ENCODE measurements around the gene RRP9. TPM values are rescaled to one million over a fixed set of nuclear protein-coding genes. Genes with fewer than 3 reads are reported as not detected.

RRP9 gene
- total and polyA plus RNA-seq, 2 donors (not counting 1 experiment from before 2014, with no cell fraction given): 16.7 to 21.9 TPM

DNA sequence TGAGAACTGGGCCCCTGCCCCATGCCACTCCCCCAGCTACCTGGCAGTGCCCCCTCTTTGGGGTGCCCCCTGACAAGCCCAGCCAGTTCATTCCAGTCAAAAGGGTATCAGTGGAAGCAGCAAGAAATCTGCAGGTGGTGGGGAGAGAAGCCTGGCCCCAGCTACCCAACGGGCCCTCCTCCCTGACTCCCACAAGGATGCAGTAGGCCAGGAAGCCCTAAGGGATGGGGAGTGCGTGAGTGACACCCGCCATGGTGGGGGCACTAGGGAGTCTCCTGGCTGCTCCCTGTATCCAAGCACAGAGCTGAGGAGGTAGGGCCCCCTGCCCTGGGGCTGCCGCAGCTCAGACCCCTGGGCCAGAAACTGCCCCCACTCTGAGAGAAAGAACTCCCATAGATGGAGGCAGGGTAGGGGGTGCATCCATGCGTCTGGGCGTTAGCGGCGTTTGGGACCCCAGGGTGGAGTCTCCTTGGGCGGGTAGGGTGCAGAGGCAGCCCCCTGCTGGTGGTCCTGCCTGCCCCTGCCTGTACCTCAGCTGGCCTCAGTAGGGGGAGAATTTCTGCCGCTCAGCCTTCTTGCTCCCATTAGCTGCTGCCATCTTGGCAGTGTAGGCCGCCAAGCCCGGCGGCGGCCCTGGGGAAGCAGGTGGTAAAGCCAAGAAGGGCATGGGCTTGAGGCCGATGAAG is 16.0 kb upstream of the RRP9 start:
- H3K9me3 Mint-ChIP-seq (ENCODE audit: insufficient read depth): no peaks in the 10 kb centered on the region
- H3K4me3 Mint-ChIP-seq: no peak overlapping the region
- POLR2A ChIA-PET: interaction anchor here (0.8 kb wide), 1 partner anchor 16 kb away, joined by 7 read pairs; the partner anchor contains the start of gene ABHD14B
- Histone ChIP-seq H3K9me3 (ENCODE audit: control extremely low read depth in 1 of 3, control insufficient read depth in 2 of 3, insufficient read depth in 1 of 3, low read length in 2 of 3) (peaks cover 0 to 6% (median 0%) of the 10 kb centered on the region in 3 donors), H3K4me1 (ENCODE audit: control insufficient read depth in 2 of 2, insufficient read depth in 2 of 2, low read length in 2 of 2) (peaks cover 7 to 10% of the 10 kb centered on the region in 2 donors), H3K4me2 (replicated peaks; ENCODE audit: low read depth, low read length, poor library complexity, severe bottlenecking) (no peak overlapping the region), H3K4me3 (ENCODE audit: control extremely low read depth in 1 of 5, extremely low read depth in 1 of 5, insufficient read depth in 1 of 5, low read depth in 2 of 5, low read length in 4 of 5) (no peak overlapping the region), H3K27me3 (replicated peaks in 1 of 4; ENCODE audit: control extremely low read depth in 1 of 4, control insufficient read depth in 3 of 4, insufficient read depth in 4 of 4, low read length in 3 of 4) (peaks cover 0 to 27% (median 15%) of the 10 kb centered on the region in 4 experiments), H3K36me3 (replicated peaks in 1 of 2; ENCODE audit: control extremely low read depth in 1 of 2, control insufficient read depth in 1 of 2, extremely low read depth in 1 of 2, insufficient read depth in 2 of 2, low read length in 1 of 2) (no peaks in the 10 kb centered on the region), H3K27ac (ENCODE audit: low read length in 2 of 2) (no peak overlapping the region), H4K20me1 (ENCODE audit: control insufficient read depth, insufficient read depth, low read length, poor library complexity, severe bottlenecking) (no peaks in the 10 kb centered on the region), H3K9ac (ENCODE audit: low read length) (no peak overlapping the region), H3K79me2 (ENCODE audit: control insufficient read depth, insufficient read depth, low read length) (no peaks in the 10 kb centered on the region), H2AFZ (ENCODE audit: insufficient read depth, low read depth, low read length, poor library complexity, severe bottlenecking) (no peak overlapping the region)
- no peak for DNase-seq
- H3K4me1 Mint-ChIP-seq: peaks cover 5% of the 10 kb centered on the region
- H3K27me3 Mint-ChIP-seq: peaks cover 14% of the 10 kb centered on the region
- no peak for TF ChIP-seq EZH2 (IDR thresholded peaks at IDR 0.05; ENCODE audit: borderline replicate concordance, insufficient read depth, low read depth, low read length, poor library complexity, severe bottlenecking)
- TF ChIP-seq, protein P1, sequence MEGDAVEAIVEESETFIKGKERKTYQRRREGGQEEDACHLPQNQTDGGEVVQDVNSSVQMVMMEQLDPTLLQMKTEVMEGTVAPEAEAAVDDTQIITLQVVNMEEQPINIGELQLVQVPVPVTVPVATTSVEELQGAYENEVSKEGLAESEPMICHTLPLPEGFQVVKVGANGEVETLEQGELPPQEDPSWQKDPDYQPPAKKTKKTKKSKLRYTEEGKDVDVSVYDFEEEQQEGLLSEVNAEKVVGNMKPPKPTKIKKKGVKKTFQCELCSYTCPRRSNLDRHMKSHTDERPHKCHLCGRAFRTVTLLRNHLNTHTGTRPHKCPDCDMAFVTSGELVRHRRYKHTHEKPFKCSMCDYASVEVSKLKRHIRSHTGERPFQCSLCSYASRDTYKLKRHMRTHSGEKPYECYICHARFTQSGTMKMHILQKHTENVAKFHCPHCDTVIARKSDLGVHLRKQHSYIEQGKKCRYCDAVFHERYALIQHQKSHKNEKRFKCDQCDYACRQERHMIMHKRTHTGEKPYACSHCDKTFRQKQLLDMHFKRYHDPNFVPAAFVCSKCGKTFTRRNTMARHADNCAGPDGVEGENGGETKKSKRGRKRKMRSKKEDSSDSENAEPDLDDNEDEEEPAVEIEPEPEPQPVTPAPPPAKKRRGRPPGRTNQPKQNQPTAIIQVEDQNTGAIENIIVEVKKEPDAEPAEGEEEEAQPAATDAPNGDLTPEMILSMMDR (IDR thresholded peaks at IDR 0.05): no peak
- intact Hi-C loops (cut with micrococcal nuclease): no loop called here
- no peak overlapping the region for H3K27ac Mint-ChIP-seq
- ATAC-seq (ENCODE audit: low read depth): no peak
- 95% methylated on average over 12 of the region's 15 CpGs for WGBS (ENCODE audit: insufficient coverage)
- CTCF ChIA-PET: interaction anchor here (1.3 kb wide), 1 partner anchor 16 kb away, joined by 4 read pairs; the partner anchor contains the start of gene ABHD14B

All from B cell (primary cell).